ENCODE measurements around the gene TTR. TPM values are rescaled to one million over a fixed set of nuclear protein-coding genes. Genes with fewer than 3 reads are reported as not detected.

Gene TTR
- total RNA-seq, 4 donors from 2014 or later: not detected

- ATAC-seq: no peak
These were observed 14.5 kb upstream of the TTR start for GRCh38 chr18:31577195-31577594.

DNA sequence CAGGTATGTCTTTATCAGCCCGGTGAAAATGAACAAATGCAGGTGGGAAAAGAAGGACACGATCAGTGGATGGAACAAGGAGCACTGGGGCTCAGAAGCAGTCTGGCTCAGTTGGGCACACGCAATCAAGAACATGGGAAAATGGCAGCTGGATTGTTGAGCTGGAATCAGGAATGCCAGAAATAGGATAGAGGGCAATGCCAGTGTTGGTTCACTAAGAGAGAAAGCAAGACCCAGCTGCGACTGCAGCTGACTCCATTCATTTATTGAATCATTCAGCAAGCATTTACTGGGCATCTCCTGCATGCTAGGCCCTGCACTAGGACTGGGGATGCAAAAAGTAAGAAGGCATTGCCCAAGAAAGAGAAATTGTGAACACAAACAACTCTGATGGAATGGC, 13.6 kb upstream of the TTR start:
- TF ChIP-seq, protein P1, sequence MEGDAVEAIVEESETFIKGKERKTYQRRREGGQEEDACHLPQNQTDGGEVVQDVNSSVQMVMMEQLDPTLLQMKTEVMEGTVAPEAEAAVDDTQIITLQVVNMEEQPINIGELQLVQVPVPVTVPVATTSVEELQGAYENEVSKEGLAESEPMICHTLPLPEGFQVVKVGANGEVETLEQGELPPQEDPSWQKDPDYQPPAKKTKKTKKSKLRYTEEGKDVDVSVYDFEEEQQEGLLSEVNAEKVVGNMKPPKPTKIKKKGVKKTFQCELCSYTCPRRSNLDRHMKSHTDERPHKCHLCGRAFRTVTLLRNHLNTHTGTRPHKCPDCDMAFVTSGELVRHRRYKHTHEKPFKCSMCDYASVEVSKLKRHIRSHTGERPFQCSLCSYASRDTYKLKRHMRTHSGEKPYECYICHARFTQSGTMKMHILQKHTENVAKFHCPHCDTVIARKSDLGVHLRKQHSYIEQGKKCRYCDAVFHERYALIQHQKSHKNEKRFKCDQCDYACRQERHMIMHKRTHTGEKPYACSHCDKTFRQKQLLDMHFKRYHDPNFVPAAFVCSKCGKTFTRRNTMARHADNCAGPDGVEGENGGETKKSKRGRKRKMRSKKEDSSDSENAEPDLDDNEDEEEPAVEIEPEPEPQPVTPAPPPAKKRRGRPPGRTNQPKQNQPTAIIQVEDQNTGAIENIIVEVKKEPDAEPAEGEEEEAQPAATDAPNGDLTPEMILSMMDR (IDR thresholded peaks at IDR 0.05): no peak
- TF ChIP-seq EP300 (IDR thresholded peaks at IDR 0.05) (no peak), POLR2AphosphoS5 (IDR thresholded peaks at IDR 0.05) (no peak), POLR2A (IDR thresholded peaks at IDR 0.05) (no peak)
- ATAC-seq: no peak

More at GRCh38 chr18:31577195-31577594, 14.5 kb upstream of the TTR start:
- Histone ChIP-seq H3K27me3 (no peaks in the 10 kb centered on the region), H3K4me3 (no peak overlapping the region), H3K9me3 (no peaks in the 10 kb centered on the region), H3K36me3 (no peaks in the 10 kb centered on the region), H3K27ac (no peak overlapping the region), H3K4me1 (no peaks in the 10 kb centered on the region)
- 67 to 75% methylated on average over 1 of the region's 1 CpG for WGBS, 2 donors (ENCODE audit: low coverage in 1 of 2)
- TF ChIP-seq EP300 (IDR thresholded peaks at IDR 0.05): no peak
- TF ChIP-seq POLR2AphosphoS5 (IDR thresholded peaks at IDR 0.05): no peak
- TF ChIP-seq, protein P1 (IDR thresholded peaks at IDR 0.05): no peak
- no peak for TF ChIP-seq POLR2A (IDR thresholded peaks at IDR 0.05)

DNA sequence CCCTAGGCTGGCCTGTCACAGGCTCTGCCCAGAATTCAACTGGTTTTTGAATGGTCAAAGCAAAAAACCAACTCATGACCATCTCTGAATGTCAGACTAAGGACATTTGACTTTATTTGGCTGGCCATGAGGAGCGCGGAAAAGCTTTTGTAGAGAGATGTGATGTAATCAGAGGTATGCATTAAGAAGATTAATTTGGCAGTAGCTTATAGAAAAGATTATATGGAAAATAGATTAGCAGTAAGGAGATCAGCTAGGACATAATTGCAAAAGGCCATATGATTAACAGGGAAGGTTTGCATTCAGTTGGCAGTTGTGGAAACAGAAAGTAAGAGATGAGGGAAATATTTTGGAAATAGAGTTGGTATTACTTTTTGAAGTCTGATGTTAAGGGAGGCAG, 12.3 kb upstream of the TTR start:
- ATAC-seq: no peak
- no peak for TF ChIP-seq POLR2A (IDR thresholded peaks at IDR 0.05)
- TF ChIP-seq, protein P1 (IDR thresholded peaks at IDR 0.05): no peak
- no peak for TF ChIP-seq EP300 (IDR thresholded peaks at IDR 0.05)
- no peak for TF ChIP-seq POLR2AphosphoS5 (IDR thresholded peaks at IDR 0.05)
- Histone ChIP-seq H3K36me3 (no peaks in the 10 kb centered on the region), H3K4me1 (no peaks in the 10 kb centered on the region), H3K27me3 (no peaks in the 10 kb centered on the region), H3K4me3 (no peak overlapping the region), H3K9me3 (no peaks in the 10 kb centered on the region), H3K27ac (no peak overlapping the region)
- 40 to 75% methylated on average over 1 to 2 of the region's 2 CpGs for WGBS, 2 donors (ENCODE audit: low coverage in 1 of 2)

More for the DNA sequence above, 13.6 kb upstream of the TTR start:
- no peaks in the 10 kb centered on the region for H3K36me3 ChIP-seq
- no peaks in the 10 kb centered on the region for H3K4me1 ChIP-seq
- no peaks in the 10 kb centered on the region for H3K9me3 ChIP-seq
- H3K4me3 ChIP-seq: no peak overlapping the region
- H3K27me3 ChIP-seq: no peaks in the 10 kb centered on the region
- 92 to 100% methylated on average over 3 of the region's 4 CpGs for WGBS, 2 donors (ENCODE audit: low coverage in 1 of 2)
- no peak overlapping the region for H3K27ac ChIP-seq

DNA sequence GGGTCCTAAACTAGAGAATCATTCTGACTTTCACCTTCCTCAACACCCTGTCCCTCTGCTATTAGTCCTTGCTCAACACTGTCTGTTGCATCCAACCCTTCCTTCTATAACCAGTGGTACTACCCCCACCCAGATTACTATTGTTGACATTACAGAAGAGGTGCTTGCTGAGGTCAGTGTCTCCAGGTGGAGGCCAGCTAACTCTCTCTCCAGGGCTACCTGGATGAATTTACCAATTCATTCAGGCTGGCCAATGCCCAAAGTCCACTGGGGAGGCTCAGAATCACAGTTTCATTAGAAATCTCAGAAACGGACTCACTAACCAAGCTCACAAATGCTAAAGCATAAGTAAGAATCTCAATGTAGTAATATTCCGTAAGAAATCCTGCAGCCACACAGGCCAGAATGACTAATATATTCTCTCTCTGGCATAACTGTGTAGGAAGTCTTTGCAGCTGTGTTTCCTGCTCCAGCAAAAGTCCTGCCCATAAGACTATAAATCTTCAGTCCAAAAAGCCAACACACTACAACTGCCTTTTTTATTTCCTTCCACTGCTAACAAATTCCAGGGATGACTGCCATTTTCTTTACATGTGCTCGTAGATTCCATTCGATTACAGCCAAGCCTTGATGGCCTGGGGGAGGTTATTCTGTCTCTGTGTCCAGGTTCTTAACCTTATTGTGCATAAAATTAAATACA, 10.0 kb upstream of the TTR start:
- Histone ChIP-seq H3K4me1 (no peaks in the 10 kb centered on the region), H3K36me3 (no peaks in the 10 kb centered on the region), H3K4me3 (no peak overlapping the region), H3K27me3 (no peaks in the 10 kb centered on the region), H3K27ac (no peak overlapping the region), H3K9me3 (no peaks in the 10 kb centered on the region)
- ATAC-seq: no peak
- TF ChIP-seq, protein P1 (IDR thresholded peaks at IDR 0.05): no peak
- no peak for TF ChIP-seq POLR2A (IDR thresholded peaks at IDR 0.05)
- TF ChIP-seq POLR2AphosphoS5 (IDR thresholded peaks at IDR 0.05): no peak
- no peak for TF ChIP-seq EP300 (IDR thresholded peaks at IDR 0.05)
- WGBS, 2 donors (ENCODE audit: low coverage in 1 of 2): 15 to 17% methylated on average over 4 of the region's 4 CpGs

GRCh38 chr18:31583185-31583854, 8.4 kb upstream of the TTR start:
- TF ChIP-seq, protein P1 (IDR thresholded peaks at IDR 0.05): no peak
- no peak for TF ChIP-seq POLR2A (IDR thresholded peaks at IDR 0.05)
- TF ChIP-seq POLR2AphosphoS5 (IDR thresholded peaks at IDR 0.05): no peak
- no peak for TF ChIP-seq EP300 (IDR thresholded peaks at IDR 0.05)
- Histone ChIP-seq H3K36me3 (no peaks in the 10 kb centered on the region), H3K27me3 (no peaks in the 10 kb centered on the region), H3K27ac (no peak overlapping the region), H3K4me3 (no peak overlapping the region), H3K4me1 (no peaks in the 10 kb centered on the region), H3K9me3 (no peaks in the 10 kb centered on the region)
- no peak for ATAC-seq
- WGBS, 2 donors (ENCODE audit: low coverage in 1 of 2): 88 to 94% methylated on average over 4 to 5 of the region's 5 CpGs
